GM11168 (cell line): ENCODE measurements around the gene DMRT1.
"Not testable (repeated sequence)": the region's sequence is repeated elsewhere in the genome, so short reads cannot be mapped to it uniquely, and the experiment has no call there.

Experiments used
- in situ Hi-C: fragments of 300-500 bp; cut with MboI; formaldehyde crosslinking; loops from one replicate; pipeline ENCODE4 v1.12.0; 2022; ENCODE audit warnings: low sequenced_read_pairs; ENCODE audit not compliant: unreplicated experiment

Gene DMRT1

GRCh38 chr9:913526-913925 lies 72.0 kb downstream of the DMRT1 start:
- in situ Hi-C loops: not testable (repeated sequence)

- in situ Hi-C loops: no loop called here
Measured at GRCh38 chr9:917730-918129, 76.2 kb downstream of the DMRT1 start.

DNA sequence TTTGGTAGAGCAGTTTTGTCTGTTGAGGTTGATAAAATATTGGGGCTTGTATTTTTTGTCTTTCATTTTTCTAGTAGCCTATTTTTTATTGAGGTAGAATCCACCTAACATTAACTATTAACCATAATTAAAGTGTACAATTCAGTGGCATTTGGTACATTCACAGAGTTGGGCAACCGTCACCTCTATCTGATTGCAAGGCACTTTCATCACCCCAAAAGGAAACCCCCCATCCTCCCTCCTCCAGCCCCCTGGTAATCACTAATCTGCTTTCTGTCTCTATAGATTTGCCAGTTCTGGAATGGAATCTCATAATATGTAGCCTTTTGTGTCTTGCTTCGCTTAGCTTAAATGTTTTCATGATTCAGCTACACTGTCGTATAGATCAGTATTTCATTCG lies 79.4 kb downstream of the DMRT1 start:
- in situ Hi-C loops: no loop called here

DNA sequence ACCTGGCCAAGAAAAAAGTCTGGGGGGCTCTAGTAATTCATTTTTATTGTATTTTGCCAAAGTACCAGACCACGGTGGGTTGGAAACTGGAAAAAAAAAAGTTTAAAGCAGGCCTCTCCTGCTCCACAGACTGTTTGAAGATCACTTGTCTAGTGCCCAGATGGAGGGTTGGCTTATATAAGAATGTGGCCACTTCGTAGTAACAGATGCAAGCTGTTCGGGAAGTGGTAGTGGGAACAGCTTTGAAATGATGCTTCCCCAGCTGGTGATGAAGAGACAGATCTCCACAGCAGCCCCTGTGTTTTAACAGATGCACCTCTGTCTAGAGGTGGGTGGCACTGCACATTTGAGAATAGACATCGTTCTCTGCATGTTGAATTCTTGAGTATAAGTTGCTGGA lies 80.7 kb downstream of the DMRT1 start:
- in situ Hi-C loops: no loop called here

DNA sequence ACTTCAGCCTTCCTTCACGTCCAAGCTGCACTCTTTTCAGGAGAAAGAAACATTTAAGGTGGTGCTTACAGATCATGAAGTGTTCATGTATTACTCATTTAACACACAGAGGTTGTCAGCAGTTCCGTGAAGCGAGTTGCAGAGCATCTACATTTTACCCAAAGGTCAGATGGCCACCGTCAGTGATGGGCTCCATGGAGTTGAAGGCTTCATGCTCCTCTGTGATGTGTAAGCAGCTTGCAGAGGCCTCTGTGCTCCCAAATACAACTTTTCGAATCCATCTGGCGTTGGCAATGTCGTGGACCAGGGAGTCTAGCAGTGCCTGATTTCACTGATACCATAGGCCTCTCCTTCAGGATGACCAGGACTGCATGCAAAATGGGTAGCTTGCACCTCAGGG lies 81.2 kb downstream of the DMRT1 start:
- in situ Hi-C loops: no loop called here

DNA sequence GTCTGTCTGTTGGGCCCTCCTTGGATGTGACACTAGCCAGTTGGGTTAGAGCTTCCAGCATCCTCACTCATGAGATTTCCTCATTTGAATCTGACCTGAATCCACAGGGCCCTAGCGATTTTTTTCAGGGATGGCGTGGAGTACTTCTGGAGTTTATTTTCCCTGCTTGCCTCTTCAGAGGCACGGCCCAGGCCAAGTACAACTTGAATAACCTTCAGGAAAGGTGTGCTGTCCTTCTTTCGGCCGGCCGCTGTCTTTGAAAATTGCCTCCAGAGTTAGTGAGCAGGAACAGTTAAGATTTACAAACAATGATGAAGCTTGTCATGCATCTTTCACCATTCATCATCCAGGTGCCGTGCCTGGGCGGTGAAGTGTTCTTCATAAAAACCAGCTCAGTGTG lies 85.5 kb downstream of the DMRT1 start:
- in situ Hi-C loops: no loop called here

GRCh38 chr9:928363-929042 lies 87.0 kb downstream of the DMRT1 start:
- in situ Hi-C loops: no loop called here

DNA sequence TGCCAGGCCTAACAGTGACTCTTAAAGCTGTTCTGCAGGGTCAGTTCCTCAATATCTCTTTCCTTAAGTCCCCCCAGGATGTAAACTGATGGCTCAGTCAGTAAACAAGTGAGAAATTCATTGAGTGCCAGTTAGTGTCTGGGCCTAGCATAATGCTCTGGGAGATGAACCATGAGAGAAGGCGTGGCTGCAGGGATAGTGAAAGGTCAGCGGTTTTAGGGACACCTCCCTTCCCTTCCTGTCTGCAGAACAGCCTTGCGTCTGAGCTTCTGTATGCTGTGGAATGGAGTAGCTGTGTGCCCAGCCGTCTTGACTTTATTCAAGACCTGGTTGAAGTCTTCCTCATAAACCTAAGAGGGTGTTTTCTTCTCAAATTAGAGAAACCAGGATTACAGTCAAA lies 88.2 kb downstream of the DMRT1 start:
- in situ Hi-C loops: no loop called here

- in situ Hi-C loops: no loop called here
Measured at GRCh38 chr9:933356-933755, 91.9 kb downstream of the DMRT1 start.

DNA sequence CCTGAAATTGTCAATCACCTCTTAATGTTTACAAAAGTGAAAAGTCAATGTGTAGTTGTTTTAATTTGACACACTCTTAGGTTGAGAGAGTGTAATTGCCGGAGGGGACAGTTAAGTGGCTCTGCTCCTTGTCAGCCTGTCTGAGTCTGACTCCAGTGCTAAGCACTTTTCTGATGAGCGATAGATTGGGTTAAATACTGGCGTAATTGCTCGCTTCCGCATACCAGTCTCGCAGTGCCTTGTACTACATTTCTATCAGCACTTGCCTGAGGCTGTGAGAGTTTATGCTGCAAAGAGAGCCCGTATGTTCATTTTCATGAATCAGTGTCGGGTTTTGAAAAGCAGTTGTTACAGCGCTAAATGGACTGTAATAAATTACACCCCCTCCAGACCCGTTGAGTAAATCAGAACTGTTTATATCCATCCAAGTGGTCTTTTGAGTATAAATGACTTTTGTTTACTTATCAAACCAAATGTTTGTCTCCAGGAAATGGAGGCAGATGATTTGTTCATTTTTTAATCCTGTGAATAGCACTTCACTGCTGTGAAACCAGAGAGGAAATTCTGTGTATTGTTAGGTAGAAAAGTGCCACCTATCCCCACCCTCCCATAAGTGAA lies 94.0 kb downstream of the DMRT1 start:
- in situ Hi-C loops: no loop called here

GRCh38 chr9:942805-943580 lies 101.5 kb downstream of the DMRT1 start:
- in situ Hi-C loops: no loop called here

DNA sequence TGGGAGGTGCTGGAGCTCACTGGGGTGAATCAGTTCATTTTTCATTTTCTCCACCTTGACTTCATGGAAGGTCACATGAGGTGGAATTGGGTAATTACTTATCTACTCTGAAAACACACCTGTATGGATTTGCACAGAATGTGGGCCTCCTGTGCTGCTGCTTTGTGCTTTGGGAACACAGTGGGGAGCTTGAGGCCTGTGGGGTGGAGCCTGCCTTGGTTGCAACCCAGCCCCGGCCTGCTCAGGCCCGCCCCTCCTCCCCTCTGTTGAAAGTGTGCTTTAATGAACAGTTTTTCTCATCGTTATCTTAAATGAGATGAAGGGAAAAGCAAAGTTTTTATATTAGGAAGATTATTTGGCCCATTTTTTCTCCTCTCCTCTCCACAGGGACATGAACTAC lies 106.5 kb downstream of the DMRT1 start:
- in situ Hi-C loops: no loop called here

DNA sequence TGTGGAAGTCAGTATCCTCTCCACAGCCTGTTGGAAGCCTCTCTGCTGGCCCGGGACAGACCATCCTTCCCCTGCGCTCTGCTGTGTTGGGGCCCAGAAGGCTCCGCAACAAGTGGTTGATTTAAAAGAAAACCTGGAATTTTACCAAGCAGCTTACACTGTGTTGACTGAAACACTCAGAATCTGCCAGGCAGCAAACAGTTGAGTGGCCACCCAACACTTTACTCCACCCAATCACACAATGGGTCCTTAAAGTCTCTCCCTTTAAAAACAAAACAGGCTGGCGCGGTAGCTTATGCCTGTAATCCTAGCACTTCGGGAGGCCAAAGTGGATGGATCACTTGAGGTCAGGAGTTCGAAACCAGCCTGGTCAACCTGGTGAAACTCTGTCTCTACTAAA lies 107.0 kb downstream of the DMRT1 start:
- in situ Hi-C loops: no loop called here

DNA sequence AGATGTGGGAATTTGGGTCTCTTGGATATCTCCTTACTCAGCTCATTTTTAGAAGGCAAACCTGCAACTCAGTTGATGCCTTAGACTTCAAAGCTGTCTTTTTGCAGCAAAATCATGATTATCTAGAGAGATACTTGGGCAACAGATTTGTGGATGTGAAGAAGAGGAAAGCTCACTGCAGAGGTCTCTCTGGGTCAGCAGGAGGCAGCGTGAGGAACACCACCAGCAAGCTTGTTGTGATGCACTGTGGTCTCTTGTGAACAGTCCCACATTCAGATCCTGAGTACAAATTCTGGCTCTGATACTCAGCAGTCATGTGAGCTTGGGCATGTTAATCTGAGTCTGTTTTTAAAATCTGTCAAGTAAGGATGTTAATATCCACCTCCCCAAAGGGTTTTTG lies 108.6 kb downstream of the DMRT1 start:
- in situ Hi-C loops: no loop called here

GRCh38 chr9:952546-952945 lies 111.0 kb downstream of the DMRT1 start:
- in situ Hi-C loops: no loop called here

DNA sequence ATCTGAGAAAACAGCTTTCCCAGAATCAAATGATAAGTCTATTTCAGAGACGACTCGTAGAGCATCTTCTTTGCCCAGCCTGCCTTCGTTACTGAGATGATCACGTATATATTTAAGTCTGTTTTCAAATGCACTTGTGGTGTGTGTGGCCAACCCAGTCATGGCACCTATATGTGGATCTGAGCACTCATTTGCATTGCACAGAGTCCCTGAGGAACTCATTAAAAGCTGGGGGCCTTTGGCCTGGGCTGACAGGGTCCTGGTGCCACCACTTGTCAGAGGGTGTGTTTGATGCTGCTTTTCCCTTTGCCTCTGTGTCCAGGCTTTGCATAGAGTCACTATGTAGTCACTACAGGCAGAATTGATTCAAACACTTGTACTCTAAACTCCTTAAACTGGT lies 117.6 kb downstream of the DMRT1 start:
- in situ Hi-C loops: no loop called here

DNA sequence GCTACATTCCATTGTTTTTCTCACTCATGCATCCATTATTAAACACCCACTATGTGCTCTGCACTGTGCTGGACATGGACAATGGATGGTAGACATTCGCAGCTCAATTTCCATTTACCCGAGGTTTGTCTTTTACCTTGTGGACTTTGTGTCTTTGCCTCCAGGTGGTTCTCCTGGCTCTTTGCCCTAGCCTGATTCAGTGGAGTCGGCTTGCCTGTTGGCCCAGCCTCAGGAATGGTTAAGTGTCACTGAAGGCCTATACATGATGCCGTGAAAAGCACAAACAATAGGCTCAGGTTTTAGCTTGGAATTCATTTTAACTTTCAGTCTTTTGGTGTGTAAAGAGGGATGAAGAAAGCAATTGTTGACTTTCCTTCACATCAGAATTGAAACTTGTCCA lies 118.4 kb downstream of the DMRT1 start:
- in situ Hi-C loops: no loop called here

DNA sequence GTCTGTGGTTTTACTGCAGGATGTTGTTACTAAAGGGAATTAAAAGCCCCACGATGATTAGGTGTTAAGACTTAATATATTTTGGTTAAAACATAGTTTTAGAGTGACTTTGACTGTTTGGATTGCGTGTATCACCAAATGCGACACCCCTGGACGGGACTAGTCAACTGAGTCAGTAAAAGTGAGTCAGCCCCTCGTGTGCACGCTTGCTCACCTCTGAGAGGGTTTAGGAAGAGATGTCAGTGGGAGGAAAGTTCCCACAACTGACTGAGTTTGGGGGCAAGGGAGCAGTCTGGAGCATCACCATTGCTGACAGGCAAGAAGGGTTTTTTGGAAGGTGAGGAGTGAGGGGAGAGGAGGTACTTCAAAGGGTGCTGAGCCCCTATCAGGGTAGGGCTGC lies 120.5 kb downstream of the DMRT1 start:
- in situ Hi-C loops: no loop called here

- in situ Hi-C loops: no loop called here
Measured at GRCh38 chr9:965497-965896, 124.0 kb downstream of the DMRT1 start.

GRCh38 chr9:966870-967269 lies 125.4 kb downstream of the DMRT1 start:
- in situ Hi-C loops: no loop called here

- in situ Hi-C loops: no loop called here
Measured at GRCh38 chr9:967436-967835, 125.9 kb downstream of the DMRT1 start.
